Adrenal gland (tissue), 12 donors: Measurements from ENCODE around the gene XPC. TPM values are rescaled to one million over a fixed set of nuclear protein-coding genes. Genes with fewer than 3 reads are reported as not detected.

Source experiments
- DNase-seq, 7 donors: peaks; one replicate each; pipeline ENCODE4 v3.0.0-alpha.2; 2019 to 2020
- H3K27ac ChIP-seq, 5 donors: fragments of 200-600 bp; sonication (generic) in 4 of 5; 1 replicate in 3 of 5; 2 replicates in 2 of 5; pipeline versions ENCODE4 v1.5.1 to v1.8.0; 2016 to 2020; ENCODE audit warnings: mild to moderate bottlenecking in 1 of 5
- H3K27me3 ChIP-seq: fragments of 200-600 bp; 2 replicates; pipeline ENCODE4 v1.8.0; 2021
- H3K36me3 ChIP-seq, 2 donors: fragments of 200-600 bp; replicated peaks in 1 of 2; 1 replicate in 1 of 2; 2 replicates in 1 of 2; pipeline versions ENCODE4 v1.5.1 to v1.8.0; 2018 to 2022
- H3K4me1 ChIP-seq, 2 donors: fragments of 200-600 bp; replicated peaks in 1 of 2; 1 replicate in 1 of 2; 2 replicates in 1 of 2; pipeline versions ENCODE4 v1.5.1 to v1.8.0; 2018 to 2021
- H3K4me3 ChIP-seq, 4 donors: fragments of 200-600 bp; sonication (generic) in 3 of 4; one replicate each; pipeline ENCODE4 v1.5.1; 2016 to 2018
- H3K9me3 ChIP-seq, 3 donors: fragments of 200-600 bp; sonication (generic) in 1 of 3; replicated peaks in 1 of 3; 1 replicate in 2 of 3; 2 replicates in 1 of 3; pipeline versions ENCODE4 v1.5.1 to v1.8.0; 2016 to 2021
- POLR2A ChIP-seq, 2 donors: fragments of 450-650 bp; IDR thresholded peaks; one replicate each; pipeline ENCODE4 v1.6.1; 2017; ENCODE audit warnings: antibody characterized with exemption in 2 of 2, mild to moderate bottlenecking in 2 of 2, moderate library complexity in 1 of 2
- WGBS, 4 donors: extraction: QIAGEN DNeasy Blood & Tissue Kit in 2 of 4; methylation state at CpG; one replicate each; pipeline versions ENCODE4 v1.1.5 to v1.1.7; 2013 to 2017; 5-methylcytosine and 5-hydroxymethylcytosine counted together
- intact Hi-C, 2 donors: fragments of 100-400 bp; cut with DNase I; formaldehyde crosslinking; loops; one replicate each; pipeline versions ENCODE4 v1.14.1 to v1.15.0; 2022 to 2023
- polyA plus RNA-seq, 3 donors: library from polyadenylated mRNA; stranded (reverse); fragments of 200-250 nt in 2 of 3; fragments of 350-450 nt in 1 of 3; fragmentation: Illumina TruSeq in 1 of 3; extraction: RNeasy Lipid Tissue Mini Kit (QIAGEN cat#74804) in 1 of 3; gene quantifications; one replicate each; pipeline ENCODE4 v1.2.3, GENCODE V29; 2013 to 2014
- total RNA-seq, 9 donors: library from RNA; depleted of rRNA in 4 of 9; stranded (reverse); fragments of >200 nt in 4 of 9; fragments of 120-200 nt in 1 of 9; fragmentation: NEBNext Ultra II Directional in 1 of 9; extraction: Animal tissue kit (Norgen Biotek cat#: 25700) in 1 of 9; gene quantifications; one replicate each; pipeline versions ENCODE4 v1.1.0 to v1.2.4, GENCODE V29; 2013 to 2023
- TF ChIP-seq, protein P1 (sequence below), 6 experiments: fragments of 450-650 bp in 4 of 6; fragments of 200-600 bp in 2 of 6; sonication (generic) in 1 of 6; IDR thresholded peaks; 1 replicate in 5 of 6; 2 replicates in 1 of 6; pipeline versions ENCODE4 v1.5.1 to v1.8.0; 2016 to 2021; ENCODE audit warnings: antibody characterized with exemption in 6 of 6, mild to moderate bottlenecking in 2 of 6, moderate library complexity in 1 of 6
- donor health status: healthy with polysubstance abuse.
- donor health status: Bipolar disorder and iron deficiency.
- donor health status: DM: yes; HTN: yes; CAD: no.
- donor health status: DM: no; HTN: no; CAD: no.
- donor health status: DM: no; HTN: no; CAD: no.
- donor health status: DM: yes; HTN: yes; CAD: no.

XPC gene
- total and polyA plus RNA-seq, 12 donors: 15.6 to 66.5 (median 31.4) TPM

DNA sequence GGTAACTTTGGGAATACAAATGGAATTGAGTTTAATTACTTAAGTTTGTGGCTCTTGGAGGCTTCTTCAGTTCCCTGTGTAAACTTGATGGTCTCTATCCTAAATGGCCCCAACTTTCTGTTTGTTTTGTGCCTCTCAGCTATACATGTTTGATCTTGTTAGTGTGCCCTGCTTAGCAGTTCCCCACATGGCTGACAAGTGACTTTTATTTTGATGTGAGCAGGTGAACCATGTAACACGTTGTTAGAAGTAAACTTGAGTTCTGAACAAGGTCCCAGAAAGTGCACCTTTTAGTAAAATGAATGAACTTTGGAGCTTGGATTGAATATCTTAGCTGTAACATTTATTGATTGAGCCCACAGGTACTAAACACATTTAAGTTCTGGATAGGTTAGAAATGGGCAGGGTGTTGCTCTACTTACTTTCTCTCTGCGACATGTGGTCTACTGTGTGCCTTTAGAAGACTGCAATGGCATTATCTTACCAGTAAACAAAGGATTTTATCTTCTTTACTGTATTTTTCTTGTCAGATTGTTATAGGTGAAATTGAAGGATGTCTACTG lies 4.7 kb upstream of the XPC start:
- Histone ChIP-seq H3K4me1 (peaks cover 5 to 18% of the 10 kb centered on the region in 2 donors), H3K36me3 (peaks cover 0 to 38% of the 10 kb centered on the region in 2 donors), H3K27ac (no peak overlapping the region), H3K27me3 (no peaks in the 10 kb centered on the region), H3K9me3 (no peaks in the 10 kb centered on the region), H3K4me3 (no peak overlapping the region)
- no peak for DNase-seq
- intact Hi-C loops: no loop called here
- WGBS, 4 donors: 65 to 71% (median 69%) methylated on average over 2 of the region's 2 CpGs
- TF ChIP-seq POLR2A (IDR thresholded peaks at IDR 0.05): no peak
- TF ChIP-seq, protein P1, sequence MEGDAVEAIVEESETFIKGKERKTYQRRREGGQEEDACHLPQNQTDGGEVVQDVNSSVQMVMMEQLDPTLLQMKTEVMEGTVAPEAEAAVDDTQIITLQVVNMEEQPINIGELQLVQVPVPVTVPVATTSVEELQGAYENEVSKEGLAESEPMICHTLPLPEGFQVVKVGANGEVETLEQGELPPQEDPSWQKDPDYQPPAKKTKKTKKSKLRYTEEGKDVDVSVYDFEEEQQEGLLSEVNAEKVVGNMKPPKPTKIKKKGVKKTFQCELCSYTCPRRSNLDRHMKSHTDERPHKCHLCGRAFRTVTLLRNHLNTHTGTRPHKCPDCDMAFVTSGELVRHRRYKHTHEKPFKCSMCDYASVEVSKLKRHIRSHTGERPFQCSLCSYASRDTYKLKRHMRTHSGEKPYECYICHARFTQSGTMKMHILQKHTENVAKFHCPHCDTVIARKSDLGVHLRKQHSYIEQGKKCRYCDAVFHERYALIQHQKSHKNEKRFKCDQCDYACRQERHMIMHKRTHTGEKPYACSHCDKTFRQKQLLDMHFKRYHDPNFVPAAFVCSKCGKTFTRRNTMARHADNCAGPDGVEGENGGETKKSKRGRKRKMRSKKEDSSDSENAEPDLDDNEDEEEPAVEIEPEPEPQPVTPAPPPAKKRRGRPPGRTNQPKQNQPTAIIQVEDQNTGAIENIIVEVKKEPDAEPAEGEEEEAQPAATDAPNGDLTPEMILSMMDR (IDR thresholded peaks at IDR 0.05): no peak

DNA sequence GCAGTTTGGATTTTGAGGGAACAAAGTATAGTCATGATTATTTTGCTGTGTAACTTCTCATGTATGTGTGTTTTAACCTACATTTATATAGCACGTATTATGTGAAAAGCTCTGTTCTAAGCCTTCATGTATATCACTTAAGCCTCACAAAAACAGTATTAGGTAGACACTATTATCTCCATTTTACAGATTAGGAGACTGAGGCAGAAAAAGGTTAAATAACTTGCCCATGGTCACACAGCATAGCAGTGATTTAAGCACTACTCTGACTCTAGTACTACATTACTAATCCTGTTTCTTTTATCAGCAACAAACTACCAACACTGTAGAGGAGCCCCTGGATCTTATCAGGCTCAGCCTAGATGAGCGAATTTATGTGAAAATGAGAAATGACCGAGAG lies 2.9 kb upstream of the XPC start:
- Histone ChIP-seq H3K4me1 (peaks cover 14 to 35% of the 10 kb centered on the region in 2 donors), H3K36me3 (peaks cover 0 to 30% of the 10 kb centered on the region in 2 donors), H3K27me3 (no peaks in the 10 kb centered on the region), H3K27ac (no peak overlapping the region), H3K9me3 (no peaks in the 10 kb centered on the region), H3K4me3 (no peak overlapping the region)
- intact Hi-C loops: no loop called here
- no peak for DNase-seq
- TF ChIP-seq, protein P1 (IDR thresholded peaks at IDR 0.05): no peak
- no peak for TF ChIP-seq POLR2A (IDR thresholded peaks at IDR 0.05)
- WGBS, 4 donors: 88 to 93% (median 92%) methylated on average over 3 of the region's 3 CpGs

DNA sequence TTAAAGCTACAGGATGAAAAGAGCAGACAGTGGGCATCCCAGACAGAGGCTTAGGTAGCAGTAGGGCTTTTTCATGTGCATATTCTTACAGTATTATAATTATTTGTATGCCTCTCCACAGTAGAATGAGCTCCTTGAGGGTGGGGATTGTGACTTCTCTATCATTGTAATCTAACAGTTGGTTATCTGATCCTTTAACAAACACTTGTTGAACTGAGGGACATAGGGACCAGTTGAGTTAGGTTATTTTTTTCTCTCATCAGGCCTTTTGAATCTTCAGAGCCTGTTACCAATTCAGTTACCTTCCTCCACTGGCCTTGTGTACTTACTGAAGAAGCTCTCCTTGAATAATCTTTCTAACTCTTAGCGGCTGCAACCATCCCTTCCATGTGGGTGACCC lies 1.4 kb upstream of the XPC start:
- Histone ChIP-seq H3K27ac (no peak overlapping the region), H3K4me1 (peaks cover 23 to 36% of the 10 kb centered on the region in 2 donors), H3K4me3 (no peak overlapping the region), H3K9me3 (no peaks in the 10 kb centered on the region), H3K36me3 (peaks cover 0 to 22% of the 10 kb centered on the region in 2 donors), H3K27me3 (no peaks in the 10 kb centered on the region)
- 89 to 96% (median 93%) methylated on average over 1 of the region's 1 CpG for WGBS, 4 donors
- intact Hi-C loops: loop anchor here in 1 of 2 donors (10.0 kb wide), 1 partner anchor 55 kb away; the partner anchor contains the start of genes CHCHD4 and TMEM43
- DNase-seq: no peak
- TF ChIP-seq POLR2A (IDR thresholded peaks at IDR 0.05): no peak
- TF ChIP-seq, protein P1 (IDR thresholded peaks at IDR 0.05): no peak

DNA sequence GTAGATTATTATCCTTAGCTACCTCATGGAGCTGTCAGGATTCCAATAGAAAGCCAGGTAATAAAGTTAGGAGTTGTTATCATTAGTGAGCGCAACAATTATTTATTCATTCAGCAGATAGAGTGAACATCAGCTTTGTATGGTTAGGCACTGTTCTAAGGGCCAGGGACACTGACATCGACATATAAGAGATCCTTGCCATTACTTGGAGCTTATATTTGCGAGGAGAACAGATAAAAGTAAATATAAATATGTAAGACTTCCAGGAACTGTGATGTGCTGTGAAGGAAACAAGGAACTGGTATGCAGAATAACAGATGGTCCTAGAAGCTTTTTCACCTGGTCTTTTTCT lies 689 bp upstream of the XPC start:
- Histone ChIP-seq H3K27ac (peak overlapping the region in 3 of 5 donors; percentile 74 to 97 (median 96)), H3K4me3 (peak overlapping the region in 3 of 4 donors; percentile 57 to 96 (median 77)), H3K9me3 (no peaks in the 10 kb centered on the region), H3K4me1 (peaks cover 25 to 43% of the 10 kb centered on the region in 2 donors), H3K36me3 (peaks cover 0 to 19% of the 10 kb centered on the region in 2 donors), H3K27me3 (no peaks in the 10 kb centered on the region)
- 3 to 5% (median 4%) methylated on average over 3 of the region's 3 CpGs for WGBS, 4 donors
- TF ChIP-seq, protein P1 (IDR thresholded peaks at IDR 0.05): no peak
- no peak for DNase-seq
- intact Hi-C loops: loop anchor here in 1 of 2 donors (10.0 kb wide), 1 partner anchor 54 kb away; the partner anchor contains the start of genes CHCHD4 and TMEM43
